RPMI8226 (cell line): Measurements from ENCODE around the gene PARD3.

ENCODE experiments used
- DNase-seq: peaks from one replicate; pipeline ENCODE4 v3.0.0-alpha.2; 2015

The PARD3 gene

DNA sequence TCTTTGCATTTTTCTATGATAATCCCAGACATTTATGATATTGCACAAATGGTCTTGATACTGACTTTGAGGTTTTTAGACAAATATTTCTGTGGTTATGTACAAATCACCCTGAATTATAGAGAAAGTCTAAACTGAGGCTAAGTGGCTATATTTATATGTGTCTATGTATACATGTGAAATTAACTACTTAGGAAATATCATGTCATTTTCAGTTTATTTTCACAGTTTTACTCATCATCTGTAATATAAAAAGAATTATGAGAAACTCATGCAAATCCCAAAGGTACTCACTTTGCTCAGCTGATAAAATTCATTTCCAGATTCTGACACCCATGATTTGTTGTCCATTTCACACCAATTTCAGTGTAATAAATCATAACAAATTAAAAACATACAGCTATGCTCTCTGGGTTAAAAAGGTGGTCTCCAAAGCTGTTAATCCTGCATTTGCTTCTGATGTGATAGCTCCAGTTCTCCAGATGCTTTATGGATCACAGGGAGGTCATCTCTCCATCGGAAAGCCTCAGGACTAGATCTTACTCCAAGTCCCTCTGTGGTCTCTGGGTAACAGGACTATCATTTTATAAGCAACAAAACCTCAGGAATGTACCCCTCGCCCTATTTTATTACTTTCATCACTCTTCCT lies 673.9 kb downstream of the PARD3 start:
- no peak for DNase-seq

DNA sequence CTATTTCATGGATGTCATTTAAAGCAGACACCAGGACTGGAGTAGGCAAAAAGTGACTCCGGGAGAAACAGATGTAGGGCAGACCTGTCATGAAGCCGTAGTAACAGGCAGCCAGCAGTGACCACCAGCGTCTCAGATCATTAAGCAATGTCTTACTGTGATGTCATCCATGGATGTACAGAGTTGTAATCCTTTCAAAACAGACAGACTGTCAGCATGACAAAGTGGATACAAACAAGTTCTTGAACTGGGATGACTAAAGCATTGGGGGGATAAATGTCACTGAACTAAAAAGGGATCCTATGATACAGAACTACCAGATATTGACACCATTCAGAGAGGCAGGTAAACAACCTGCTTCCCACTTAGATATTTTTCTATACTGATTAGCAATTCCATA lies 675.5 kb downstream of the PARD3 start:
- no peak for DNase-seq

- DNase-seq, result no peak
Observed at GRCh38 chr10:34137955-34138354, 677.1 kb downstream of the PARD3 start.

DNA sequence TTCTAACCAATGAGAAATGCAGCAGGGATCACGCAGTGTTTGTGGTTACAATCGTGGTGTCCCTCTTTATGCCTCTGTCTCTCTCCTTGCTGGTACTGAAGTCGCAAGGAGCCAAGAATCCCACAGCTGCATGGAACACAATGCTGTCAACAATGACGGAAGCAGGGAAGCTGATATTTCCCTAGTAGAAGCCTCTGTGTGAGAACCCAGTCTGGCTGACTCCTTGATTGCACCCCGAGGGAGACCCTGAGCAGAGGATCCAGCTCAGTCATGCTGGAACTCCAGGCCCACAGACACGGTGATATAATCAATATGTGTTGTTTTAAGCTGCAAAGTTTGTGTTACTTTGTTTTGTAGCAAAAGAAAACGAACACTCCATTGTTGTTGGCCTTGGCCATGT lies 677.9 kb downstream of the PARD3 start:
- no peak for DNase-seq

- DNase-seq, result no peak
Observed at GRCh38 chr10:34135515-34135914, 679.6 kb downstream of the PARD3 start.

DNA sequence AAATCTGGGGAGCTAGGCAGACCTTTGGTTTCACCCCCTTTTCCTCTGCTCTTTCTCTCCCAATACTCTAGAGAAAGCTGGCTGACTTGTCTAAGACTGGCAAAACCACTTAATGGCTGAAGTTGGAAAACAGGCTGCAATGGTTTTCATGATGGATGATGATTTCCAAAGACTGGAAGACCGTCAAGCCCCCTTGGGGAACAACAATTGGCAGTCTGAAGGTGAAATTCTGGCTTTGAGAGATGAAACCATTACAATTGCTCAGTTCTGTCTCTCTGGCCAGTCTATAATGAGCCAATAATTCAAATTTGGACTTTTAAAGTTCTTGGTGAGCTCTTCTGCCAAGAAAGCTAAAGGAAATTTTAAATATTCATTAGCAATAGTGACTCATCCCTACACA lies 680.5 kb downstream of the PARD3 start:
- DNase-seq, result no peak

DNA sequence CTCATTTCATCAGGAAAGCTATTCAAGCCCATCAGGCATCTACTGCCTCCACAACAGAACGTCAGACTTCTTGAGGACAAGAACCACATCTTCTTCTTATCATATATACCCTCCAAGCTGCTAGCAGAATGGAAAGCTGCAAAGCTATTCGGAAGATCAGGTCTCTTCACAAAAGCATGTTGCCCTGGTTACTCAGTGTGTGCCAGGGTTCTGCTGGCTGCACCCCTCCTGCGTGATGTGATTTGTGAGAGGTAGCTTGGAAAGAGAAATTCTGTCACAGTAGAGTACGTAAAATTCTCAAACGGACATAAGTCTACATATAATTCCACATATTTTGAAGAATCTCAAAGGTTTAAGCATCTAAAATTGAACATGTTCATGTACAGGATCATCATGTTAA lies 681.7 kb downstream of the PARD3 start:
- no peak for DNase-seq

DNA sequence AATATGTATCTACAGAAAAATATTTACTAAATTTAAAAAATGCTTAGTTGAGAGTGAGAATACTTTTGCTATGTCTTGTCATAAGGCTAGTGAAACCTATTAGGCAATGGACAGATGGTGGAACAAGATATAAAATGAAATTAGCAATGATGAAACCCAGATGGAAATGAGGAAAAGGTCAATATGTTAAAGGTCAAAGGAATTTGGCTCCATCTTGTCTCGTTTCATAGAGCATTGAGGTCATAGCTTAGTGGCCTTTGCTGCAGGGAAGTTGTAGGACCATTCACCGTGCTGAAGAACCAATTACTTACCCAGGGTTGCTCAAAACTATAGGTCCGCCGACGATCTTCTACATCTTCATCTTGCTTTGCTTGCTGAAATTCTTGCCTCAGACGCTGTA lies 683.9 kb downstream of the PARD3 start:
- DNase-seq, result no peak

DNA sequence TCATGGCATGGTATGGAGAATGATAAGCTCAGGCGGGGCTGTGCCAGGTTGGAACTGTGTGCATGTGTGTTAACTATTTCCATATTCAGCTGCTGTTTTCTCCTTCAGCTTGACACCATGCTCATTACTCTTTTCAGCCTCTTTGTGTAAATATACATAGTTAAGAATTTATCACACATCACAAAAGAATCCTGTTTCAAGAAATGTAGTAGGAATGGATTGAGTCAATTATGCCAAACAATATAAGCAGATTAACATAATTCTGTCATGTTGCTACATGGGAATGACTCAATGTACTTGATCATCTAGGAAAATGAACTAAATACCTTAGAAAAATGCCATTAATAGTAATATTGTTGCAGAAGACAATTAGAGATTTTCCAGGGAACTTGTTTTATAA lies 687.4 kb downstream of the PARD3 start:
- no peak for DNase-seq

DNA sequence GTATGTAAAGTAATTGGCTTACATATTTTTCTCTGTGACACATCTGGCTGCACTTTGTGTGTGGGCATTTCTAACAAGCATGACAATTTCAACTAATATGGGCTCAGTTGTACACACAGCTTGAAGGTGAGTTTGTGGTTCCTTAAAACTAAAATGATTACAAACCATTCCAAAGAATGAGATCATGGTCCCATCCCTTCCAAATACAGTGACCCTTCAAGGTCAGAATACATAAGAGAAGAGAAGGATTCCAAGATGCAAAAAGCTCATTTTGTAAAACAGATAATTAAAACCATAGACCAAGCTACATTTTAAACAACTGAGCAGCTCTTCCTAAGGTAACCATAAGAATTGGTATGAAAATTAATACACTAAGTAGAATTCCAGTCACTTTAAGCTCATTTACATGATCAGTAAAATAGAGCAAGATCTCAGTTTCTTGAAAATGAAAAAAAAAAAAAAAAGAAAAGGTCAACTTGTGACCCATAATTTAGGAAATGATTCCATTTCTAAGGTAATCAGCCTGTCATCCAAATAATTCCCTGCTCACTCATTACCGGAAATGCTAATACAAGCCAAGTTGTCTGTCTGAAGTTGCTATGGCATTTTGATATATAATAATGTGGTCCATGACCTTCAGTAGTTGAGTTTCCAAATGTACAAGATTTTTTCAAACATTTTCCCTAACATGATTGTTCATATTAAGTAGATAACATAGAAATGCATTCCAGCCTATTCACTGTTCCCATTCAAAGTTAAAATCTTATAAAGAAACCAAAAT lies 688.5 kb downstream of the PARD3 start:
- DNase-seq, result no peak

DNA sequence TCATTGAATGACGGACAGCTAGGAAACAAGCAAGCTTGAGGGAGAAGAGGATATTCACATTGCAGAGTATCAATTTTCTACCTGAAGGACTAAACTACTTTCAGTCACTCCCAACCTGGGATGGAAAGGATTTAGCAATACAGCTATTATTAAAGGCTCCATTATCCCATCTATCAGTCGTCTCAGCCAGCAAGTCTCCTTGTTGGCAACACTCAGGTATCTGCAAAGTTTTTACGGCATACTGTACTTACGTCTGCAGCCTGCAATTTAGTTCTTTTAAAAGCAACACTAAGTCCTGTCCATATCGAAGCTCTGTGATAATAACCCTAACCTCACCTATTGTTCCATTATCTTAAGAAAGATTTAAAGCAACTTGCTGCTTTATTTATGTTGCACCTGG lies 689.4 kb downstream of the PARD3 start:
- no peak for DNase-seq

GRCh38 chr10:34124522-34125035 lies 690.5 kb downstream of the PARD3 start:
- DNase-seq, result peak; percentile 10

DNA sequence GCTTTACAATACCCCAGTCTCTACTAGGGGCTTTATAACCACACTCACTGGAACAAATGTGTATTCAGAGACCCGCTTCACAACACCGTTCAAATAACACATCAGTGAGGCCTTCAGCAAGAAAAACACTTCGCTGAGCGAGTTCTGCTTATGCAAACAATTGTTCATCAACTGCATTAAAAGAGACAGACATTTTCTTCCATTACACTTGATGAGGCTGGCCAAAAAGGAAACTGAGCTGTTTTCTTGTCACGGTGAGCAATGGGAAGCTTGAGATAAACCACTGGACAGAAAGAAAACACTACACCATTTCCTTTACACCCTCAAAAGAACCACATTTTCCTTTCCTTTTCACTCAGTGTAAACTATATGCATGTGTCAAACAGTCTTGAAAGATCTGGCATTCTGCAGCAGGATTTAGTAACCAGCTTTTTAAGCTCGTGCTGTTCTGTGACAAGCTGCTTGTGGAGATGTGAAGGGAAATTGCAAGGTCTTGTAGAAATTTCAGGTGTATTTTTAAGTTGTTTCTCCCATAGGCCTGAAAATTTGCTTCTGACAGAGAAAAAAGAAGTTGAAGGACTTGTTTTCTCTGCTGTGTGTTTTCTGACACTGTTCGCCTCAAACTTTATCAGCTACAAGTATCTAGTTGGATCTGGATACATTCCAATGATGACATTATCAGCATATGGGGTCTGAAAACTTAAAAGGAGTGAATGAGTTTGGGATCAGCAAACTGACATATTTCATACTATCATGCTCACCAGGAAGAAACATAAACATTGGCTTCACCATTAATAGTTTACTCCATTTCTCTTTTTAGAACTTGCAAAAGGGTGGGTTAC lies 693.1 kb downstream of the PARD3 start:
- DNase-seq, result no peak

- no peak for DNase-seq
Observed at GRCh38 chr10:34121125-34121753, 693.9 kb downstream of the PARD3 start.

GRCh38 chr10:34119456-34119855 lies 695.6 kb downstream of the PARD3 start:
- DNase-seq, result no peak

DNA sequence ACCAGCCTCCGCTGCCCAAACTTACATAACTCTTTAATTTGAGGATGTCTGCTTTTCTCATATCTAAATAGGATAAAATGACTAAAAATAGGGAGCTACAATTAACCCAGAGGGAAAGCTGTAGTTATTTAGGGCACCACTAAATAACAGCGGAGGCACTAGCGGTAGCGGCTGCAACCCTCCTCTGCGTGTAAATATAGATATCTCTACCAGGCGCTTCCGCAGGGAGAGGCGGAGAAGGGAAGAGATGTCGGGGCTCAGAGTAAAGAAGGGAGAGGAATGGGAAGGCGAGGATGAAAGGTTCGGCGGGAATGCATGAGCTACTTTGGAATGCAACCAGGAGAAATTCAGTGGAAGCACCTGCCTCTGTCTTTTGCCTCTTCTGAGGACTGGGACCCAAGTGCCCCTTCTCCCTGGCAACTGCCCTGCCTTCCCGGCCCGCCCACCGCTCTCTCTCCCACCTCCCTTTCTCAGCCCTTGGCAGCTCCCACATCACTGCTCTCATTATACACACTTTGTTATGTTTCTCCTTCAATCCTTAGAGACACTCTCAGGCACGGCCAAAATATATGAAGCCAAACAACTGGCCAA lies 698.3 kb downstream of the PARD3 start:
- no peak for DNase-seq

DNA sequence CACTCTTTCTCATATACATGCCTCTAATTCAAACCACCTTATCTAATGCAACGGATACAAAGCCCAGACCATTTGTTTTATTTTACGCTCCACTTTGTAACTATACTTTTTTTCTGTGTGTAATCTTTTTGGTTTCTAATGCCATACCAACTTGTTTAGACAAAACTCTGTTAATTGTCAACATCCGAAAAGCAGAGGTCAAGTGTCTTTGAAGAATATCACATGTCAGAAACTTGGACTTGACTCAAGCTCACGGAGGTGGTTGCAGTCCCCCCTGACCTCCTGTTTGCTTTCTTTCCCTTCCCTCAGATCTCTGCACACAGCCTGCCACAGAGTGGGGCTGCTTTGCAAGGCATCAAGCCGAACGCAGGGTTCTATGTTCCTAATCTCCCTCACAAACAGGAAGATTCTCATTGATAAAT lies 698.9 kb downstream of the PARD3 start:
- DNase-seq, result no peak

DNA sequence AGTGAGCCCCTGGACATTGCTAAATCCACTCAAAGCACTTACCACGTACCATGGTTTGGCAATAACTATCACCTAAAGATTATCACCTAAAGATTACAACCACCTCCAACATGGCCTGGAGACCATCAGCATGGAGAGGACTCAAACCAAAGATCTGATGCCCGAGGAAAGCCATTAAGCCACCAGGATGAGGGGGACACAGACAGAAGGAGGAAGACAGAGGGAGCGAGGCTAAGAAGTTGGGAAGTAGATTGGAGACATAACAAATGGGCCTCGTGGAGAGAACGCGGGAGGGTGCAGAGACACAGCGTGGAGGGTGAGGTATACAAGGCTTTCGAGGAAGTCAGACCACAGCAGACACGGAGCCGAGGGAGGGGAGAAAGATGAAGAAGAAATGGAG lies 700.2 kb downstream of the PARD3 start:
- DNase-seq, result no peak

- no peak for DNase-seq
Observed at GRCh38 chr10:34113504-34114225, 701.4 kb downstream of the PARD3 start.

- no peak for DNase-seq
Observed at GRCh38 chr10:34112171-34112782, 702.8 kb downstream of the PARD3 start.

GRCh38 chr10:34111179-34111578 lies 703.9 kb downstream of the PARD3 start:
- no peak for DNase-seq
